ENCODE results near the gene FBXL7. TPM values are rescaled to one million over a fixed set of nuclear protein-coding genes. Genes with fewer than 3 reads are reported as not detected.

FBXL7 gene
- polyA plus RNA-seq, 1 donor from 2014 or later = 0.24 TPM

DNA sequence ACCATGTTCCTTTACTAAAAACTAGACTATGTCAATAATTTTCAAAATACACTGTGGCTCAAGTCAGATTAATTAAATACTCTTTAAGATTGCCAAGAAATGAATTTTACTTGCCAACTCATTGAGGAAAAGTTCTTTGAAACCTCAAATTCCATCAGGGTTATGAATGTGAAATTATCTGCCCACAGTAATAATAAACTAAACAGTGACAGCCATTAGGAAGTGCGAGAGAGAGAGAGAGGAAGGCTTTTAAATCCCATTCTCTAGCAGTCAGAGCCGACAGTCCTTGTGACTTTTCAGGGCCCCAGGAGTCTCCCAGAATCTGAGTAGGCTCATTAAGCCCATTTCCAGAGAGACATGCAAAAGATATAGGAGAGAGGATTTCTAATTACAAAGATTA, 443.5 kb downstream of the FBXL7 start:
- no peaks in the 10 kb centered on the region for H3F3A ChIP-seq (ENCODE audit: insufficient read depth, low read length, poor library complexity, severe bottlenecking)
- no peak overlapping the region for H3K27ac ChIP-seq (ENCODE audit: low read length)
- H3K4me2 ChIP-seq (ENCODE audit: low read length) = no peak overlapping the region
- no peak overlapping the region for H3K9ac ChIP-seq (ENCODE audit: low read length)
- TF ChIP-seq, protein P1, sequence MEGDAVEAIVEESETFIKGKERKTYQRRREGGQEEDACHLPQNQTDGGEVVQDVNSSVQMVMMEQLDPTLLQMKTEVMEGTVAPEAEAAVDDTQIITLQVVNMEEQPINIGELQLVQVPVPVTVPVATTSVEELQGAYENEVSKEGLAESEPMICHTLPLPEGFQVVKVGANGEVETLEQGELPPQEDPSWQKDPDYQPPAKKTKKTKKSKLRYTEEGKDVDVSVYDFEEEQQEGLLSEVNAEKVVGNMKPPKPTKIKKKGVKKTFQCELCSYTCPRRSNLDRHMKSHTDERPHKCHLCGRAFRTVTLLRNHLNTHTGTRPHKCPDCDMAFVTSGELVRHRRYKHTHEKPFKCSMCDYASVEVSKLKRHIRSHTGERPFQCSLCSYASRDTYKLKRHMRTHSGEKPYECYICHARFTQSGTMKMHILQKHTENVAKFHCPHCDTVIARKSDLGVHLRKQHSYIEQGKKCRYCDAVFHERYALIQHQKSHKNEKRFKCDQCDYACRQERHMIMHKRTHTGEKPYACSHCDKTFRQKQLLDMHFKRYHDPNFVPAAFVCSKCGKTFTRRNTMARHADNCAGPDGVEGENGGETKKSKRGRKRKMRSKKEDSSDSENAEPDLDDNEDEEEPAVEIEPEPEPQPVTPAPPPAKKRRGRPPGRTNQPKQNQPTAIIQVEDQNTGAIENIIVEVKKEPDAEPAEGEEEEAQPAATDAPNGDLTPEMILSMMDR (IDR thresholded peaks at IDR 0.05; ENCODE audit: poor library complexity, severe bottlenecking) = no peak
- no peak for TF ChIP-seq POLR2AphosphoS5 (IDR thresholded peaks at IDR 0.05)
- no peak for TF ChIP-seq TAF1 (IDR thresholded peaks at IDR 0.05; ENCODE audit: low read depth)
- TF ChIP-seq RAD21 (conservative IDR thresholded peaks at IDR 0.05) = no peak
- TF ChIP-seq SMC3 (conservative IDR thresholded peaks at IDR 0.05; ENCODE audit: poor library complexity) = no peak
- H3K27me3 ChIP-seq (ENCODE audit: insufficient read depth, low read depth, low read length) = no peaks in the 10 kb centered on the region
- H3K79me2 ChIP-seq (replicated peaks; ENCODE audit: insufficient read depth, low read length) = no peaks in the 10 kb centered on the region
- H3K36me3 ChIP-seq (ENCODE audit: insufficient read depth, low read length) = no peaks in the 10 kb centered on the region
- no peaks in the 10 kb centered on the region for H3K9me3 ChIP-seq (ENCODE audit: low read length)
- no peak overlapping the region for H2AFZ ChIP-seq (ENCODE audit: low read depth, low read length)
- H4K20me1 ChIP-seq (ENCODE audit: insufficient read depth) = no peaks in the 10 kb centered on the region
- H3K4me3 ChIP-seq (ENCODE audit: low read length) = no peak overlapping the region
- no peaks in the 10 kb centered on the region for H3K9me2 ChIP-seq (ENCODE audit: insufficient read depth, low read length)

DNA sequence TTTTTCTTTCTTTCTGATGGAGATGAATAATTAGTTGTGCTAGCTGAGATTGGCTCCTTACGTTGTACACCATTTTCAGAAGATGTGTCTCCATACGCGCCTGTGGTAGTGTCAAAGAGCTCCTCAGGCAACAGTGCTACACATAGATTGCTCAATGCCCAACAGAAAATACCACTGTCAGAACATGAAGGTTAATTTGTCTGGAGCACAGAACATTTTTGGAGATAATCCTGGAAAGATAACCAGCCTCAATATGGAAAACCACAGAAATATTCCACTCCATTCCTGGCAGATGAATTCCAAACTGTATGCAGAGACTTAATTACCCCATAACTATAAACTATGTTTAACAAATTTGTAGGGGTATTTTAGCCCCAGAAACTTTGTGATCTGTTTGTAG, 446.0 kb downstream of the FBXL7 start:
- Histone ChIP-seq H3K4me3 (ENCODE audit: low read length) (no peak overlapping the region), H3K79me2 (replicated peaks; ENCODE audit: insufficient read depth, low read length) (no peaks in the 10 kb centered on the region), H3F3A (ENCODE audit: insufficient read depth, low read length, poor library complexity, severe bottlenecking) (no peaks in the 10 kb centered on the region), H3K4me2 (ENCODE audit: low read length) (no peak overlapping the region), H4K20me1 (ENCODE audit: insufficient read depth) (no peaks in the 10 kb centered on the region), H3K9me3 (ENCODE audit: low read length) (no peaks in the 10 kb centered on the region), H3K9me2 (ENCODE audit: insufficient read depth, low read length) (no peaks in the 10 kb centered on the region), H2AFZ (ENCODE audit: low read depth, low read length) (no peak overlapping the region), H3K9ac (ENCODE audit: low read length) (no peak overlapping the region), H3K27ac (ENCODE audit: low read length) (no peak overlapping the region), H3K36me3 (ENCODE audit: insufficient read depth, low read length) (no peaks in the 10 kb centered on the region), H3K27me3 (ENCODE audit: insufficient read depth, low read depth, low read length) (no peaks in the 10 kb centered on the region)
- TF ChIP-seq MXI1 (conservative IDR thresholded peaks at IDR 0.05; ENCODE audit: poor library complexity, severe bottlenecking) (no peak), EZH2 (IDR thresholded peaks at IDR 0.05; ENCODE audit: borderline replicate concordance, insufficient read depth, low read length, poor library complexity, severe bottlenecking) (no peak), POLR2AphosphoS5 (IDR thresholded peaks at IDR 0.05) (no peak), SMC3 (conservative IDR thresholded peaks at IDR 0.05; ENCODE audit: poor library complexity) (no peak), RAD21 (conservative IDR thresholded peaks at IDR 0.05) (no peak), EP300 (conservative IDR thresholded peaks at IDR 0.05; ENCODE audit: poor library complexity, severe bottlenecking) (no peak)
- TF ChIP-seq, protein P1 (IDR thresholded peaks at IDR 0.05; ENCODE audit: poor library complexity, severe bottlenecking) = no peak

- no peak overlapping the region for H3K27ac ChIP-seq (ENCODE audit: low read length)
- no peaks in the 10 kb centered on the region for H3K27me3 ChIP-seq (ENCODE audit: insufficient read depth, low read depth, low read length)
- TF ChIP-seq EP300 (conservative IDR thresholded peaks at IDR 0.05; ENCODE audit: poor library complexity, severe bottlenecking) (no peak), SMC3 (conservative IDR thresholded peaks at IDR 0.05; ENCODE audit: poor library complexity) (no peak), RAD21 (conservative IDR thresholded peaks at IDR 0.05) (no peak), REST (IDR thresholded peaks at IDR 0.05; ENCODE audit: borderline replicate concordance) (no peak), POLR2AphosphoS5 (IDR thresholded peaks at IDR 0.05) (no peak), MXI1 (conservative IDR thresholded peaks at IDR 0.05; ENCODE audit: poor library complexity, severe bottlenecking) (no peak), TAF1 (IDR thresholded peaks at IDR 0.05; ENCODE audit: low read depth) (no peak), EZH2 (IDR thresholded peaks at IDR 0.05; ENCODE audit: borderline replicate concordance, insufficient read depth, low read length, poor library complexity, severe bottlenecking) (no peak)
- TF ChIP-seq, protein P1 (IDR thresholded peaks at IDR 0.05; ENCODE audit: poor library complexity, severe bottlenecking) = no peak
- H3K79me2 ChIP-seq (replicated peaks; ENCODE audit: insufficient read depth, low read length) = no peaks in the 10 kb centered on the region
- H3K9me3 ChIP-seq (ENCODE audit: low read length) = no peaks in the 10 kb centered on the region
- no peaks in the 10 kb centered on the region for H3F3A ChIP-seq (ENCODE audit: insufficient read depth, low read length, poor library complexity, severe bottlenecking)
- H3K36me3 ChIP-seq (ENCODE audit: insufficient read depth, low read length) = no peaks in the 10 kb centered on the region
- H2AFZ ChIP-seq (ENCODE audit: low read depth, low read length) = no peak overlapping the region
- no peak overlapping the region for H3K4me2 ChIP-seq (ENCODE audit: low read length)
- no peak overlapping the region for H3K9ac ChIP-seq (ENCODE audit: low read length)
- no peaks in the 10 kb centered on the region for H3K9me2 ChIP-seq (ENCODE audit: insufficient read depth, low read length)
- no peaks in the 10 kb centered on the region for H4K20me1 ChIP-seq (ENCODE audit: insufficient read depth)
- no peak overlapping the region for H3K4me3 ChIP-seq (ENCODE audit: low read length)
Measured at GRCh38 chr5:15948190-15948589, 448.2 kb downstream of the FBXL7 start.
